ENCODE measurements around the gene GTPBP2. TPM values are rescaled to one million over a fixed set of nuclear protein-coding genes. Genes with fewer than 3 reads are reported as not detected.
A peak's percentile ranks its signal among the peaks of the same experiment; 100 is the strongest.

Gene GTPBP2
- total RNA-seq, 2 experiments from 2014 or later = 72.6 to 72.8 TPM

- no peak overlapping the region for H3K27ac Mint-ChIP-seq
- no peaks in the 10 kb centered on the region for H3K9me3 Mint-ChIP-seq
- DNase-seq = no peak
- CTCF ChIA-PET = interaction anchor here (3.8 kb wide), 1 partner anchor 13 kb away, joined by 23 read pairs; no protein-coding TSS in a partner anchor
- H3K27me3 Mint-ChIP-seq = no peaks in the 10 kb centered on the region
- intact Hi-C loops (cut with micrococcal nuclease) = no loop called here
- H3K36me3 Mint-ChIP-seq = peaks cover 40% of the 10 kb centered on the region
- H3K4me1 Mint-ChIP-seq (ENCODE audit: low read depth) = peaks cover under 1% of the 10 kb centered on the region
- no peak overlapping the region for H3K4me3 Mint-ChIP-seq
- POLR2A ChIA-PET = no interaction called here
Observed at GRCh38 chr6:43621078-43621835, 7.8 kb downstream of the GTPBP2 start.

- intact Hi-C loops (cut with micrococcal nuclease) = no loop called here
- Mint-ChIP-seq H3K27me3 (no peaks in the 10 kb centered on the region), H3K36me3 (peaks cover 27% of the 10 kb centered on the region), H3K27ac (no peak overlapping the region), H3K4me3 (no peak overlapping the region), H3K4me1 (ENCODE audit: low read depth) (no peaks in the 10 kb centered on the region), H3K9me3 (no peaks in the 10 kb centered on the region)
- CTCF ChIA-PET = interaction anchor here (3.8 kb wide), 1 partner anchor 8 kb away, joined by 23 read pairs; no protein-coding TSS in a partner anchor
- DNase-seq = no peak
- POLR2A ChIA-PET = interaction anchor here (1.2 to 1.6 kb wide), 2 partner anchors 12 to 13 kb away, joined by 3 to 4 read pairs; partner anchors contain the start of gene GTPBP2
Observed at GRCh38 chr6:43616725-43617472, 12.2 kb downstream of the GTPBP2 start.

- no peak for DNase-seq
- no peak overlapping the region for H3K4me3 Mint-ChIP-seq
- no peak overlapping the region for H3K27ac Mint-ChIP-seq
- H3K36me3 Mint-ChIP-seq = peaks cover 23% of the 10 kb centered on the region
- POLR2A ChIA-PET = interaction anchor here (0.7 kb wide), 1 partner anchor 43 kb away, joined by 3 read pairs; no protein-coding TSS in a partner anchor
- intact Hi-C loops (cut with micrococcal nuclease) = no loop called here
- H3K27me3 Mint-ChIP-seq = no peaks in the 10 kb centered on the region
- no peaks in the 10 kb centered on the region for H3K4me1 Mint-ChIP-seq (ENCODE audit: low read depth)
- CTCF ChIA-PET = interaction anchor here (1.5 kb wide), 1 partner anchor 9 kb away, joined by 4 read pairs; no protein-coding TSS in a partner anchor
- H3K9me3 Mint-ChIP-seq = no peaks in the 10 kb centered on the region
Observed at GRCh38 chr6:43614396-43614730, 14.7 kb downstream of the GTPBP2 start.

GRCh38 chr6:43613721-43614395 is 15.2 kb downstream of the GTPBP2 start:
- ChIA-PET CTCF (interaction anchor here (1.5 kb wide), 1 partner anchor 9 kb away, joined by 4 read pairs; no protein-coding TSS in a partner anchor), POLR2A (interaction anchor here (1.2 kb wide), 1 partner anchor 28 kb away, joined by 3 read pairs; no protein-coding TSS in a partner anchor)
- Mint-ChIP-seq H3K9me3 (no peaks in the 10 kb centered on the region), H3K36me3 (peaks cover 26% of the 10 kb centered on the region), H3K27me3 (no peaks in the 10 kb centered on the region), H3K27ac (no peak overlapping the region), H3K4me1 (ENCODE audit: low read depth) (no peaks in the 10 kb centered on the region), H3K4me3 (no peak overlapping the region)
- intact Hi-C loops (cut with micrococcal nuclease) = no loop called here
- no peak for DNase-seq

GRCh38 chr6:43610431-43610830 is 18.6 kb downstream of the GTPBP2 start:
- Mint-ChIP-seq H3K4me3 (no peak overlapping the region), H3K27ac (no peak overlapping the region), H3K4me1 (ENCODE audit: low read depth) (peaks cover 3% of the 10 kb centered on the region), H3K36me3 (peaks cover 37% of the 10 kb centered on the region), H3K27me3 (no peaks in the 10 kb centered on the region), H3K9me3 (no peaks in the 10 kb centered on the region)
- CTCF ChIA-PET = interaction anchor here (0.6 to 1.1 kb wide), 3 partner anchors 104 to 1038 kb away, joined by 3 read pairs; no protein-coding TSS in a partner anchor
- DNase-seq = no peak
- POLR2A ChIA-PET = interaction anchor here (2.6 kb wide), 1 partner anchor 9 kb away, joined by 6 read pairs; no protein-coding TSS in a partner anchor
- intact Hi-C loops (cut with micrococcal nuclease) = no loop called here

- POLR2A ChIA-PET = interaction anchor here (2.6 kb wide), 1 partner anchor 10 kb away, joined by 6 read pairs; no protein-coding TSS in a partner anchor
Observed at GRCh38 chr6:43609402-43609801, 19.7 kb downstream of the GTPBP2 start.

GRCh38 chr6:43608807-43609206 is 20.3 kb downstream of the GTPBP2 start:
- intact Hi-C loops (cut with micrococcal nuclease) = loop anchor here (10.0 kb wide), 1 partner anchor 466 kb away; no protein-coding TSS in a partner anchor
- no peak for DNase-seq
- CTCF ChIA-PET = interaction anchor here (0.7 to 2.4 kb wide), 18 partner anchors 9 to 471 kb away, joined by 3 to 23 read pairs (median 4); partner anchors contain the start of genes GTPBP2, MAD2L1BP, POLR1C and YIPF3
- POLR2A ChIA-PET = no interaction called here
- no peaks in the 10 kb centered on the region for H3K9me3 Mint-ChIP-seq
- no peak overlapping the region for H3K27ac Mint-ChIP-seq
- H3K4me3 Mint-ChIP-seq = no peak overlapping the region
- peaks cover 3% of the 10 kb centered on the region for H3K4me1 Mint-ChIP-seq (ENCODE audit: low read depth)
- H3K27me3 Mint-ChIP-seq = no peaks in the 10 kb centered on the region
- peaks cover 38% of the 10 kb centered on the region for H3K36me3 Mint-ChIP-seq

More at GRCh38 chr6:43609402-43609801, 19.7 kb downstream of the GTPBP2 start:
- H3K27me3 Mint-ChIP-seq = no peaks in the 10 kb centered on the region
- H3K4me1 Mint-ChIP-seq (ENCODE audit: low read depth) = peaks cover 3% of the 10 kb centered on the region
- H3K4me3 Mint-ChIP-seq = no peak overlapping the region
- no peak overlapping the region for H3K27ac Mint-ChIP-seq
- no peaks in the 10 kb centered on the region for H3K9me3 Mint-ChIP-seq
- CTCF ChIA-PET = interaction anchor here (0.8 to 2.4 kb wide), 13 partner anchors 10 to 470 kb away, joined by 3 to 23 read pairs (median 4); partner anchors contain the start of genes GTPBP2, MAD2L1BP, POLR1C and YIPF3
- no peak for DNase-seq
- intact Hi-C loops (cut with micrococcal nuclease) = loop anchor here (10.0 kb wide), 1 partner anchor 465 kb away; no protein-coding TSS in a partner anchor
- peaks cover 38% of the 10 kb centered on the region for H3K36me3 Mint-ChIP-seq

GRCh38 chr6:43608310-43608763 is 20.7 kb downstream of the GTPBP2 start:
- ChIA-PET CTCF (interaction anchor here (0.7 to 2.4 kb wide), 20 partner anchors 8 to 475 kb away, joined by 3 to 23 read pairs (median 4); partner anchors contain the start of genes GTPBP2, MAD2L1BP, POLR1C and YIPF3), POLR2A (no interaction called here)
- Mint-ChIP-seq H3K9me3 (no peaks in the 10 kb centered on the region), H3K36me3 (peaks cover 37% of the 10 kb centered on the region), H3K4me3 (no peak overlapping the region), H3K27me3 (no peaks in the 10 kb centered on the region), H3K4me1 (ENCODE audit: low read depth) (peaks cover 3% of the 10 kb centered on the region), H3K27ac (no peak overlapping the region)
- peak; percentile 69 for DNase-seq
- intact Hi-C loops (cut with micrococcal nuclease) = loop anchor here (10.0 kb wide), 1 partner anchor 466 kb away; no protein-coding TSS in a partner anchor

- POLR2A ChIA-PET = no interaction called here
- Mint-ChIP-seq H3K27me3 (no peaks in the 10 kb centered on the region), H3K4me1 (ENCODE audit: low read depth) (peaks cover 3% of the 10 kb centered on the region), H3K27ac (no peak overlapping the region), H3K36me3 (peaks cover 35% of the 10 kb centered on the region), H3K4me3 (no peak overlapping the region), H3K9me3 (no peaks in the 10 kb centered on the region)
- intact Hi-C loops (cut with micrococcal nuclease) = loop anchor here (10.0 kb wide), 1 partner anchor 469 kb away; no protein-coding TSS in a partner anchor
- no peak for DNase-seq
- CTCF ChIA-PET = interaction anchor here (0.6 to 1.3 kb wide), 3 partner anchors 15 to 21 kb away, joined by 3 to 4 read pairs (median 4); no protein-coding TSS in a partner anchor
Observed at GRCh38 chr6:43606019-43606418, 23.0 kb downstream of the GTPBP2 start.

GRCh38 chr6:43604174-43604573 is 24.9 kb downstream of the GTPBP2 start:
- H3K36me3 Mint-ChIP-seq = peaks cover 40% of the 10 kb centered on the region
- ChIA-PET POLR2A (no interaction called here), CTCF (no interaction called here)

GRCh38 chr6:43600595-43600994 is 28.5 kb downstream of the GTPBP2 start:
- POLR2A ChIA-PET = no interaction called here
- H3K27ac Mint-ChIP-seq = no peak overlapping the region

More at GRCh38 chr6:43604174-43604573, 24.9 kb downstream of the GTPBP2 start:
- no peaks in the 10 kb centered on the region for H3K27me3 Mint-ChIP-seq
- no peak overlapping the region for H3K27ac Mint-ChIP-seq
- H3K4me1 Mint-ChIP-seq (ENCODE audit: low read depth) = peaks cover 3% of the 10 kb centered on the region
- no peaks in the 10 kb centered on the region for H3K9me3 Mint-ChIP-seq
- no peak for DNase-seq
- no peak overlapping the region for H3K4me3 Mint-ChIP-seq
- intact Hi-C loops (cut with micrococcal nuclease) = loop anchor here (10.0 kb wide), 1 partner anchor 471 kb away; no protein-coding TSS in a partner anchor

More at GRCh38 chr6:43600595-43600994, 28.5 kb downstream of the GTPBP2 start:
- CTCF ChIA-PET = interaction anchor here (1.0 kb wide), 1 partner anchor 8 kb away, joined by 5 read pairs; no protein-coding TSS in a partner anchor
- intact Hi-C loops (cut with micrococcal nuclease) = loop anchor here (10.0 kb wide), 1 partner anchor 474 kb away; no protein-coding TSS in a partner anchor
- Mint-ChIP-seq H3K27me3 (no peaks in the 10 kb centered on the region), H3K4me1 (ENCODE audit: low read depth) (no peaks in the 10 kb centered on the region), H3K9me3 (no peaks in the 10 kb centered on the region), H3K36me3 (peaks cover 36% of the 10 kb centered on the region), H3K4me3 (no peak overlapping the region)
- no peak for DNase-seq

All from activated CD4-positive, alpha-beta memory T cell treated with anti-CD3 and anti-CD28 coated beads for 36 hours (primary cell).